A673 (cell line): ENCODE measurements around the gene TTF1.

ENCODE experiments used
- CTCF ChIP-seq: fragments of 300-800, 200-600 bp; sonication (generic); conservative IDR thresholded peaks from 2 replicates; pipeline ENCODE4 v1.5.1; 2017; ENCODE audit warnings: low read depth, mild to moderate bottlenecking, antibody characterized with exemption, low read length, moderate library complexity, mixed read lengths
- EZH2 ChIP-seq: fragments of 200-600 bp; sonication (generic); IDR thresholded peaks from 2 replicates; pipeline ENCODE4 v1.6.1; 2017; ENCODE audit warnings: borderline replicate concordance, low read depth, mild to moderate bottlenecking, mixed read lengths, antibody characterized with exemption, low read length; ENCODE audit not compliant: poor library complexity, severe bottlenecking

GRCh38 chr9:132430998-132431397, 24.4 kb upstream of the TTF1 start:
- TF ChIP-seq EZH2 (no peak), CTCF (no peak)
